ENCODE measurements around the gene STRN4. TPM values are rescaled to one million over a fixed set of nuclear protein-coding genes. Genes with fewer than 3 reads are reported as not detected.

The STRN4 gene, protein sequence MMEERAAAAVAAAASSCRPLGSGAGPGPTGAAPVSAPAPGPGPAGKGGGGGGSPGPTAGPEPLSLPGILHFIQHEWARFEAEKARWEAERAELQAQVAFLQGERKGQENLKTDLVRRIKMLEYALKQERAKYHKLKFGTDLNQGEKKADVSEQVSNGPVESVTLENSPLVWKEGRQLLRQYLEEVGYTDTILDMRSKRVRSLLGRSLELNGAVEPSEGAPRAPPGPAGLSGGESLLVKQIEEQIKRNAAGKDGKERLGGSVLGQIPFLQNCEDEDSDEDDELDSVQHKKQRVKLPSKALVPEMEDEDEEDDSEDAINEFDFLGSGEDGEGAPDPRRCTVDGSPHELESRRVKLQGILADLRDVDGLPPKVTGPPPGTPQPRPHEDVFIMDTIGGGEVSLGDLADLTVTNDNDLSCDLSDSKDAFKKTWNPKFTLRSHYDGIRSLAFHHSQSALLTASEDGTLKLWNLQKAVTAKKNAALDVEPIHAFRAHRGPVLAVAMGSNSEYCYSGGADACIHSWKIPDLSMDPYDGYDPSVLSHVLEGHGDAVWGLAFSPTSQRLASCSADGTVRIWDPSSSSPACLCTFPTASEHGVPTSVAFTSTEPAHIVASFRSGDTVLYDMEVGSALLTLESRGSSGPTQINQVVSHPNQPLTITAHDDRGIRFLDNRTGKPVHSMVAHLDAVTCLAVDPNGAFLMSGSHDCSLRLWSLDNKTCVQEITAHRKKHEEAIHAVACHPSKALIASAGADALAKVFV
- total RNA-seq = 102 and 112 TPM in 2 replicates
- total RNA-seq (2013) = 31.7 TPM
- 111 and 127 TPM in 2 replicates for polyA plus RNA-seq
- 60.4 and 105 TPM in 2 replicates for polyA minus RNA-seq

- Histone ChIP-seq H3K4me2 (replicated peaks; ENCODE audit: low read depth, low read length, poor library complexity, severe bottlenecking) (peak within 1 kb of the TSS; percentile 97), H3K9ac (ENCODE audit: low read length) (peak within 1 kb of the TSS; percentile 83), H3K4me1 (ENCODE audit: control insufficient read depth in 2 of 2, insufficient read depth in 2 of 2, low read length in 2 of 2) (peaks cover 15 to 43% of the 10 kb centered on the region in 2 donors), H3K27ac (ENCODE audit: low read length in 2 of 2) (peak within 1 kb of the TSS; percentile 43 to 77), H3K36me3 (replicated peaks in 1 of 2; ENCODE audit: control extremely low read depth in 1 of 2, control insufficient read depth in 1 of 2, extremely low read depth in 1 of 2, insufficient read depth in 2 of 2, low read length in 1 of 2) (peaks cover 0 to 10% of the 10 kb centered on the region in 2 experiments), H3K79me2 (ENCODE audit: control insufficient read depth, insufficient read depth, low read length) (peaks cover 55% of the 10 kb centered on the region), H2AFZ (ENCODE audit: insufficient read depth, low read depth, low read length, poor library complexity, severe bottlenecking) (peak within 1 kb of the TSS; percentile 94), H3K9me3 (ENCODE audit: control extremely low read depth in 1 of 3, control insufficient read depth in 2 of 3, insufficient read depth in 1 of 3, low read length in 2 of 3) (no peaks in the 10 kb centered on the region), H4K20me1 (ENCODE audit: control insufficient read depth, insufficient read depth, low read length, poor library complexity, severe bottlenecking) (peaks cover 53% of the 10 kb centered on the region), H3K27me3 (replicated peaks in 1 of 4; ENCODE audit: control extremely low read depth in 1 of 4, control insufficient read depth in 3 of 4, insufficient read depth in 4 of 4, low read length in 3 of 4) (no peaks in the 10 kb centered on the region), H3K4me3 (ENCODE audit: control extremely low read depth in 1 of 5, extremely low read depth in 1 of 5, insufficient read depth in 1 of 5, low read depth in 2 of 5, low read length in 4 of 5) (peak within 1 kb of the TSS; percentile 51 to 87 (median 84))
- peak within 1 kb of the TSS; percentile 93 for H3K4me3 Mint-ChIP-seq
- ChIA-PET CTCF (interaction anchor here (0.6 kb wide), 1 partner anchor 89 kb away, joined by 3 read pairs; no protein-coding TSS in a partner anchor), POLR2A (no interaction called here)
- under 1% methylated on average over 63 of the region's 74 CpGs for WGBS (ENCODE audit: insufficient coverage)
- peak; percentile 82 for DNase-seq
- H3K27me3 Mint-ChIP-seq = no peaks in the 10 kb centered on the region
- no peak for TF ChIP-seq CTCF (IDR thresholded peaks at IDR 0.05)
- TF ChIP-seq EZH2 (IDR thresholded peaks at IDR 0.05; ENCODE audit: borderline replicate concordance, insufficient read depth, low read depth, low read length, poor library complexity, severe bottlenecking) = no peak
- H3K9me3 Mint-ChIP-seq (ENCODE audit: insufficient read depth) = no peaks in the 10 kb centered on the region
- ATAC-seq (ENCODE audit: low read depth) = peak; percentile 78
- intact Hi-C loops (cut with micrococcal nuclease) = loop anchor here (1.0 to 5.0 kb wide), 4 partner anchors 18 to 146 kb away; partner anchors contain the start of genes CALM3, DACT3 and SLC1A5
- peaks cover 58% of the 10 kb centered on the region for H3K4me1 Mint-ChIP-seq
- peak within 1 kb of the TSS; percentile 85 for H3K27ac Mint-ChIP-seq
These were observed at the start of gene STRN4 for GRCh38 chr19:46746281-46747057. Gene STRN4 (minus strand): TSS chr19:46746450. CDS start chr19:46746430, 20 bp downstream.
